SH-SY5Y (cell line): ENCODE results near the gene EDIL3.

Experiments used
- GATA2 ChIP-seq: IDR thresholded peaks from 2 replicates; pipeline ENCODE4 v1.6.1; 2011; ENCODE audit warnings: mild to moderate bottlenecking, low read depth, low read length
- GATA3 ChIP-seq: IDR thresholded peaks from 2 replicates; pipeline ENCODE4 v1.6.1; 2011; ENCODE audit warnings: low read depth, mild to moderate bottlenecking, low read length, moderate library complexity

Gene EDIL3

GRCh38 chr5:84237126-84237525, 147.6 kb downstream of the EDIL3 start:
- no peak for TF ChIP-seq GATA3
- TF ChIP-seq GATA2: no peak

- TF ChIP-seq GATA3 (no peak), GATA2 (no peak)
These were observed 153.2 kb downstream of the EDIL3 start for GRCh38 chr5:84231433-84231832.

GRCh38 chr5:84229045-84229444, 155.6 kb downstream of the EDIL3 start:
- TF ChIP-seq GATA3 (no peak), GATA2 (no peak)

GRCh38 chr5:84228266-84228665, 156.4 kb downstream of the EDIL3 start:
- TF ChIP-seq GATA2 (no peak), GATA3 (no peak)

GRCh38 chr5:84227236-84227635, 157.4 kb downstream of the EDIL3 start:
- TF ChIP-seq GATA2 (no peak), GATA3 (no peak)

- TF ChIP-seq GATA3: no peak
- TF ChIP-seq GATA2: no peak
These were observed 166.1 kb downstream of the EDIL3 start for GRCh38 chr5:84218546-84218945.

GRCh38 chr5:84215521-84215920, 169.2 kb downstream of the EDIL3 start:
- no peak for TF ChIP-seq GATA2
- TF ChIP-seq GATA3: no peak

GRCh38 chr5:84213861-84214260, 170.8 kb downstream of the EDIL3 start:
- TF ChIP-seq GATA3: no peak
- TF ChIP-seq GATA2: no peak

GRCh38 chr5:84213212-84213611, 171.5 kb downstream of the EDIL3 start:
- TF ChIP-seq GATA3: no peak
- TF ChIP-seq GATA2: no peak

GRCh38 chr5:84204772-84205171, 179.9 kb downstream of the EDIL3 start:
- TF ChIP-seq GATA2 (no peak), GATA3 (no peak)

GRCh38 chr5:84202136-84202535, 182.5 kb downstream of the EDIL3 start:
- no peak for TF ChIP-seq GATA2
- no peak for TF ChIP-seq GATA3

GRCh38 chr5:84197538-84197937, 187.1 kb downstream of the EDIL3 start:
- no peak for TF ChIP-seq GATA3

- TF ChIP-seq GATA3 (no peak), GATA2 (no peak)
These were observed 193.4 kb downstream of the EDIL3 start for GRCh38 chr5:84191281-84191680.

GRCh38 chr5:84184857-84185256, 199.8 kb downstream of the EDIL3 start:
- TF ChIP-seq GATA3 (no peak), GATA2 (no peak)

GRCh38 chr5:84181093-84181492, 203.6 kb downstream of the EDIL3 start:
- TF ChIP-seq GATA3 (no peak), GATA2 (no peak)

GRCh38 chr5:84168841-84169240, 215.8 kb downstream of the EDIL3 start:
- no peak for TF ChIP-seq GATA2
- TF ChIP-seq GATA3: no peak
